ENCODE measurements around the gene CRYGB. TPM values are rescaled to one million over a fixed set of nuclear protein-coding genes. Genes with fewer than 3 reads are reported as not detected.
"Not testable (repeated sequence)": the region's sequence is repeated elsewhere in the genome, so short reads cannot be mapped to it uniquely, and the experiment has no call there.

CRYGB gene
- total RNA-seq, 1 experiment from 2014 or later, result not detected

GRCh38 chr2:208117390-208117789 lies 28.6 kb downstream of the CRYGB start:
- DNase-seq (ENCODE audit: low read depth), result not testable (repeated sequence)

GRCh38 chr2:208112969-208113368 lies 33.0 kb downstream of the CRYGB start:
- no peak for DNase-seq (ENCODE audit: low read depth)

GRCh38 chr2:208112273-208112745 lies 33.6 kb downstream of the CRYGB start:
- not testable (repeated sequence) for DNase-seq (ENCODE audit: low read depth)

- no peak for DNase-seq (ENCODE audit: low read depth)
Observed at GRCh38 chr2:208103616-208104015, 42.3 kb downstream of the CRYGB start.

- DNase-seq (ENCODE audit: low read depth), result peak; percentile 39
Observed at GRCh38 chr2:208101716-208102631, 44.0 kb downstream of the CRYGB start.

GRCh38 chr2:208099682-208100470 lies 46.1 kb downstream of the CRYGB start:
- DNase-seq (ENCODE audit: low read depth), result no peak

- DNase-seq (ENCODE audit: low read depth), result not testable (repeated sequence)
Observed at GRCh38 chr2:208098701-208099100, 47.3 kb downstream of the CRYGB start.

- DNase-seq (ENCODE audit: low read depth), result no peak
Observed at GRCh38 chr2:208098267-208098666, 47.7 kb downstream of the CRYGB start.

- no peak for DNase-seq (ENCODE audit: low read depth)
Observed at GRCh38 chr2:208097801-208098200, 48.2 kb downstream of the CRYGB start.

GRCh38 chr2:208097313-208097712 lies 48.6 kb downstream of the CRYGB start:
- DNase-seq (ENCODE audit: low read depth), result no peak

- no peak for DNase-seq (ENCODE audit: low read depth)
Observed at GRCh38 chr2:208096080-208096479, 49.9 kb downstream of the CRYGB start.

- DNase-seq (ENCODE audit: low read depth), result no peak
Observed at GRCh38 chr2:208093128-208093527, 52.8 kb downstream of the CRYGB start.

Other genes starting within 250 kb of the CRYGB start
- 6.7 and 6.8 TPM in 2 replicates for gene PLEKHM3, start 120.6 kb downstream of the CRYGB start, total RNA-seq (2014; rRNA removed; shearing (Covaris generic))
- gene CRYGD, start 21.6 kb downstream of the CRYGB start, total RNA-seq (2014; rRNA removed; shearing (Covaris generic)), result not detected in 2 replicates
- gene CRYGC, start 16.3 kb downstream of the CRYGB start, total RNA-seq (2014; rRNA removed; shearing (Covaris generic)), result not detected in 2 replicates
- gene CRYGA, start 17.4 kb upstream of the CRYGB start, total RNA-seq (2014; rRNA removed; shearing (Covaris generic)), result not detected in 2 replicates
- not detected in 2 replicates for gene C2orf80, start 43.9 kb upstream of the CRYGB start, total RNA-seq (2014; rRNA removed; shearing (Covaris generic))
- 137 and 150 TPM in 2 replicates for gene IDH1, start 108.9 kb upstream of the CRYGB start, total RNA-seq (2014; rRNA removed; shearing (Covaris generic))
- gene PIKFYVE, start 120.1 kb upstream of the CRYGB start, total RNA-seq (2014; rRNA removed; shearing (Covaris generic)), result 23.1 and 23.8 TPM in 2 replicates

Data from RPMI7951 (cell line).